AG08395 (cell line): ENCODE measurements around the gene ASCL5.

Experiments
- DNase-seq: peaks from one replicate; pipeline ENCODE4 v3.0.0; 2012; ENCODE audit warnings: mixed read lengths, low spot score

The ASCL5 gene

GRCh38 chr1:201153474-201154388 lies 26.7 kb upstream of the ASCL5 start:
- DNase-seq = no peak

GRCh38 chr1:201149400-201149799 lies 22.4 kb upstream of the ASCL5 start:
- DNase-seq = peak; percentile 22

DNA sequence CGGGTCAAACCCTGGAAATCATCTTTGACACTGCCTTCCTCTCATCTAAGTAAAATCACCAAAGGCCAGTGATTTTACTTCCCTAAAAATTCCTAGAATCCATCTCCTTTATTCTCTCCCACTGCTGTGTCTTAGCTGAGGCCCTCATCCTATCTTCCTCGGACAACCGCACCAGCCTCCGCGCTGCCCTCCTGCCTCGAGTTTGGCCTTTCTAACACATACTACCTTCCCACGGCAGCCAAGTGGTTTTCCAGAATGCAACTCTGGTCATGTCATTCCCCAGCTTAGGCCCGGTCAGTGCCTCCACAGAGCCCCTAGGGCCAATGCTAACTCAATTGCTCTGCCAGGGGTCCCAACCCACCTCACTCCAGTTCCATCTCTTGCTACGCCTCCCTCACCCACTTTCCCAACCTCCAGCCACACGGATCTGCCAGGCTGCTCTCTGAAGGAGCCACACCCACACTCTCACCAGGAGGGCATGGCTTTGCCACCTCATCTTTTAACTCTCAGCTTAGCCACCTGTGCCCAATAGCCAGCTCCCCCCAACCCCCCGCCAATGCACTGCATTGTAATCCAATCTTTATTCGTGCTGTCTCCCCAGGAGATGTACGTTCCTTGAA lies 20.5 kb upstream of the ASCL5 start:
- DNase-seq = no peak

GRCh38 chr1:201146626-201147390 lies 19.8 kb upstream of the ASCL5 start:
- no peak for DNase-seq

- no peak for DNase-seq
Observed at GRCh38 chr1:201145816-201146215, 18.8 kb upstream of the ASCL5 start.

GRCh38 chr1:201145132-201145531 lies 18.1 kb upstream of the ASCL5 start:
- no peak for DNase-seq

DNA sequence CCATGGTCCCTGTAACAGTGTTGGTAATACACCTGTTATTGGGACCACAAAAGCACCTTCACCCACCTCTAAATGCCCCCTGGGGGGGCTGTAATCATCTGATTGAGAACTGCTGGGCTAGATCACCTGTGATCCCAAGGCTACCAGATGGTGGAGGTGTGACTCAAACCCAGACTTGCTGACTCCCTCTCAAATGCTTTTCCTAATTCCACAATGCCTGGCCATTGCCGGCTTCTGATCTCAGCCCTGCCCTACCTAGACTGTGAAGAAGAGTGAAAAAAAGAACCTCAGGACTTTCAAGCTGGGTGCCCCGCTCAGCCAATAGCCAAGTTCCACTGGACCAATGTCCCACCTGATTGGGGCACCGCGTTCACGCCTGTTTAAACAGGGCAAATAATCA lies 17.7 kb upstream of the ASCL5 start:
- no peak for DNase-seq

GRCh38 chr1:201143726-201144635 lies 17.0 kb upstream of the ASCL5 start:
- no peak for DNase-seq

DNA sequence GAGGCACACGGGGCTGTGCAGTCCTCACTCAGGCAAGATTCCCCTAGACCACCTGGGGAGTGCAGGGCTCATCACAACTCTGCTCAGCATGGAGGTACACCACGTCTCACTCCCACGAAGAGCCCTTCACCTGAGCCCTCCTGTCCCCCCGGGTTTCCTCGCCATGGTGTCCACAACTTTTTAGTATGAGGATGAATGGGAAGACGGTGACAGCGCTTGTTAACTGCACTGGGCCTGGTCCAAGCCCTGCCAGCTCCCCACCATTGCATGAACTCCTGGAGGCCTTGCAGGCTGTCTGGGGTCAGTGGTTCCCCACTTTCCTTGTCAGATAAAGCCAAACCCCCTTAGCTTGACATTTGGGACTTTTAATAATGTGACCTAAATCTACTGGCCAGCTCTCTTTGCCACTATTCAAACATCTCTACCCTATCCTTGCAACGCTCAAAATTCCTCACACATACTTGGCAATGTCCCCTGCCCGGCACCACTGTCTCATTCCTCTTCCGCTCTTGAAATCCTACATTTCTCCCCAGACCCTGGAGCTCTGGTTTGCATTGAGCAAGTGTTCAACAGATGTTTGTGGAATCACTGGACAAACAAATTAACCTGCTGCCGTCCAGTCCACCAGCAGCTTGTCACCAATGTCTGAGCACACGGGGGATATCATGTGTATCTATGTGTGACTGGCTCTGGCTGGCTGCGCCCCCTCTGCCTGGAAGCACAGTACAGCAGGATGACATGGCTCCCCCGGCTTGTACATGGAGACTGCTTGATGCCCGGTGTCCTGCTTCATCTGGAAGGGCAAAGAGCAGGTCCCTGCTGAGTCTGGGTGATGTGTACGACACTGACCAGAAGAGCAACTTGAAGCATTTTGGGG lies 16.1 kb upstream of the ASCL5 start:
- peak; percentile 50 for DNase-seq

GRCh38 chr1:201142011-201142848 lies 15.2 kb upstream of the ASCL5 start:
- DNase-seq = peak; percentile 32

GRCh38 chr1:201141418-201141817 lies 14.4 kb upstream of the ASCL5 start:
- DNase-seq = no peak

GRCh38 chr1:201140941-201141260 lies 13.9 kb upstream of the ASCL5 start:
- no peak for DNase-seq

GRCh38 chr1:201140235-201140940 lies 13.4 kb upstream of the ASCL5 start:
- DNase-seq = no peak

GRCh38 chr1:201139756-201140155 lies 12.8 kb upstream of the ASCL5 start:
- DNase-seq = no peak

DNA sequence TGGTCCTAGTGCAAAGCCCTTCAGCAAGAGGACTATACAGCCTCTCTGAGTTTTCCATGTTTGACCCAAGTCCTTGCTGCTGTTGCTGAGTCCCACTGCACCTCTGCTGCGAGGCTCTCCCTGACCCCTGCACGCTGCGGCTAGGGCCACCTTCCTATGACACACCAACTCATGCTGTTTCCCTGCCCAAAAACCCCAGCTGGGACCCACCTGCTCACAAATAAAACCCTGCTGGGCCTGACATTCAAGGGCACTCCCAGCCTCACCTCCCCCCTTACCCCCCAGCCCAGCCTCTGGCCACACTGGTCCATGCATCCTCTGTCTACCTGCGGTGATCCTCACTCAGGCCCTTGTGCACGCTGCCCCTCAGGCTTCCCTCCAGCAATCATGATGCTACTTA lies 12.3 kb upstream of the ASCL5 start:
- DNase-seq = no peak

- DNase-seq = no peak
Observed at GRCh38 chr1:201138311-201138840, 11.4 kb upstream of the ASCL5 start.

DNA sequence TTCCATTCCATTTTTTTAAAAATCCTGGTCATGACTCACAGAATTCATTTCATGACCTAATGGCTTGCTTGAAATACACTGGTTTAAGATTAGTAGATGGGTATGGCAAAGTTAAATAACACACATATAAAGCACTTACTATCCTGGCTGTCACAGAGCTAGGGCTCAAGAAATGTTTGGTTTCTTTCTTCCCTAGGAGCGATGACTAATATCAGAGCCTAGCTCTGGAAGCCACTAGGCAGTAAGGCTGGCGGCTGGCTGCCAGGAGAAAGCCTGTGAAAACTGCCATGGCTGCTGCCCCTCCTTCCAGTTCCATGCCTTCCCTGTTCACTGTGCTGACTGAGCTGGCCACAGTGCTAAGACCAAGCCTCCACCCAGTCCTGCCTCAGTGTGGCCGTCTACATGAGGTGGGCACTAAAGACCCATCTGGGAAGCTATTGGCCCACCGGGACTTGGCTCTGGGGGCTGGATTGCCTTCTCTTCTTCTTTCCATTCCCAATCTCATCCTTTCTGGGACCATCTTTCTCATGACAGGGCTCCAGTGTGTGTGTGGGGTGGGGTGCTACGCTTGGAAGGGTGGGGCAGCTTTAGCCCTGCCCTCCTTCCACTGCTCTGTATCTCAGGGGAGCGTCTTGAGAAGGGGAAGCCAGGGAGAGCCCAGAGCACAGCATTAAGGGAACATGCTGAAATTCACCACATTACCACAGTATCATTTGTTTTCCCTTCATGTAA lies 10.8 kb upstream of the ASCL5 start:
- DNase-seq = peak; percentile 93

DNA sequence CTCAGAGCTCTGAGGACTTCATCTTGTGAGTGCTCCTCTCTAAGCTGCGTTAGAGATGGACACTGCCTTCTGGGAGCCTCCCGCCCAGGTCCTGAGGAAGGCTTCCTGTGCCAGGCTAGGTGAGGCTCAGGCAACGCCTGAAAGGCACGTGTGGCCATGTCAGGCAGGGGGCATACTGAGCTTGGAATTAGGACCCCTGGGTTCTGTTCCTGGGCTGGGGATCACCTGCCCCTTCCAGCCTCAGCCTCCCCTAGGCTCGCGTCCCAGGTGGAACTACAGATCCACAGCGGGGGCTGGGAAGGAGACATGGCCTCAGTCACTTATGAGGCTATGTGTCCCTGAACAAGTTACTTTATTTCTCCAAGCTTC lies 10.0 kb upstream of the ASCL5 start:
- no peak for DNase-seq
